ENCODE measurements around the gene UBE2E2.

DNA sequence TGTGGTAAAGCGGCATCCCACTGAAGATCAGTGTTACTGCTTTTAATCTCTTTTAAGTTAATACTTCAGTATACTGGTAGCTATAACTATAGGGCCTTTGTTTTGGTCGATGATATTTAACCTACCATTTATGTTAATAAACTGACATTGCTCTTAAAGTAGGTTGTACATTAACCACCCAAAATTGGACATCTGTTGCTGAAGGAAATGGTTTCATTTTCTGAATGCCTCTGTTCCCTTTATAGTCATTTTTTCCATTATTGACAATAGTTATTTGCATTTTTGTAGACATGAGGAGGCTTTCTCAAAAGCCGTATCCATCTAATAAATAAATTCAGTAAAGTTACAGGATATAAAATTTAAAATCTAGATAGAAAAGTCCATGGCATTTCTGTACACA, 350.2 kb downstream of the UBE2E2 start:
- TF ChIP-seq, protein P1, sequence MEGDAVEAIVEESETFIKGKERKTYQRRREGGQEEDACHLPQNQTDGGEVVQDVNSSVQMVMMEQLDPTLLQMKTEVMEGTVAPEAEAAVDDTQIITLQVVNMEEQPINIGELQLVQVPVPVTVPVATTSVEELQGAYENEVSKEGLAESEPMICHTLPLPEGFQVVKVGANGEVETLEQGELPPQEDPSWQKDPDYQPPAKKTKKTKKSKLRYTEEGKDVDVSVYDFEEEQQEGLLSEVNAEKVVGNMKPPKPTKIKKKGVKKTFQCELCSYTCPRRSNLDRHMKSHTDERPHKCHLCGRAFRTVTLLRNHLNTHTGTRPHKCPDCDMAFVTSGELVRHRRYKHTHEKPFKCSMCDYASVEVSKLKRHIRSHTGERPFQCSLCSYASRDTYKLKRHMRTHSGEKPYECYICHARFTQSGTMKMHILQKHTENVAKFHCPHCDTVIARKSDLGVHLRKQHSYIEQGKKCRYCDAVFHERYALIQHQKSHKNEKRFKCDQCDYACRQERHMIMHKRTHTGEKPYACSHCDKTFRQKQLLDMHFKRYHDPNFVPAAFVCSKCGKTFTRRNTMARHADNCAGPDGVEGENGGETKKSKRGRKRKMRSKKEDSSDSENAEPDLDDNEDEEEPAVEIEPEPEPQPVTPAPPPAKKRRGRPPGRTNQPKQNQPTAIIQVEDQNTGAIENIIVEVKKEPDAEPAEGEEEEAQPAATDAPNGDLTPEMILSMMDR (IDR thresholded peaks at IDR 0.05) = no peak
- TF ChIP-seq POLR2A (IDR thresholded peaks at IDR 0.05) = no peak
